PC-9 (cell line): Measurements from ENCODE around the gene CDR2L. TPM values are rescaled to one million over a fixed set of nuclear protein-coding genes. Genes with fewer than 3 reads are reported as not detected.
"Not testable (repeated sequence)": the region's sequence is repeated elsewhere in the genome, so short reads cannot be mapped to it uniquely, and the experiment has no call there.

ENCODE experiments used
- BruUV-seq: library from RNA; stranded (reverse); fragments of 400-500 nt; replicated peaks from 2 replicates; lab custom pipeline; 2021; lab: Mats Ljungman, UMichigan
- CTCF ChIA-PET: fragments of 300-600 bp; sonication (Branson Sonifier 250); formaldehyde crosslinking; loops from one replicate; lab custom pipeline; 2022; ENCODE audit warnings: antibody characterized with exemption; lab: Charles Lee
- POLR2A ChIA-PET: fragments of 300-600 bp; sonication (Branson Sonifier 250); formaldehyde crosslinking; loops from one replicate; lab custom pipeline; 2022; ENCODE audit warnings: antibody characterized with exemption; ENCODE audit not compliant: unreplicated experiment; lab: Charles Lee
- DNase-seq, 2 experiments: peaks; one replicate each; pipeline versions ENCODE4 v3.0.0 to v3.0.0-alpha.2; 2015 to 2022; ENCODE audit warnings: mixed read lengths in 1 of 2
- H2AFZ ChIP-seq: fragments of 200-600 bp; sonication (generic); 2 replicates; pipeline ENCODE4 v1.8.1; 2017; ENCODE audit warnings: antibody characterized with exemption
- H3F3A ChIP-seq: fragments of 200-600 bp; sonication (generic); 2 replicates; pipeline ENCODE4 v1.8.1; 2017; ENCODE audit warnings: antibody characterized with exemption, mild to moderate bottlenecking, low read depth; ENCODE audit not compliant: insufficient read depth
- H3K27ac ChIP-seq: fragments of 200-600 bp; sonication (generic); 2 replicates; pipeline ENCODE4 v1.6.1; 2016; ENCODE audit warnings: mixed run types
- H3K27me3 ChIP-seq: fragments of 200-600 bp; sonication (generic); 2 replicates; pipeline ENCODE4 v1.6.1; 2016; ENCODE audit warnings: low read depth, mixed run types; ENCODE audit not compliant: insufficient read depth
- H3K36me3 ChIP-seq: fragments of 200-600 bp; sonication (generic); 2 replicates; pipeline ENCODE4 v1.6.1; 2016; ENCODE audit warnings: low read depth, mixed run types
- H3K4me1 ChIP-seq: fragments of 200-600 bp; sonication (generic); replicated peaks from 2 replicates; pipeline ENCODE4 v1.6.1; 2016; ENCODE audit warnings: mixed run types; ENCODE audit not compliant: insufficient read depth
- H3K4me2 ChIP-seq: fragments of 200-600 bp; sonication (generic); 2 replicates; pipeline ENCODE4 v1.6.1; 2017; ENCODE audit warnings: mixed run types
- H3K4me3 ChIP-seq: fragments of 200-600 bp; sonication (generic); 2 replicates; pipeline ENCODE4 v1.6.1; 2016; ENCODE audit warnings: mixed run types
- H3K79me2 ChIP-seq: fragments of 200-600 bp; sonication (generic); 2 replicates; pipeline ENCODE4 v1.6.1; 2017; ENCODE audit warnings: low read depth, mixed run types
- H3K9me2 ChIP-seq: fragments of 200-600 bp; sonication (generic); 2 replicates; pipeline ENCODE4 v1.8.1; 2017; ENCODE audit warnings: mild to moderate bottlenecking; ENCODE audit not compliant: insufficient read depth
- H3K9me3 ChIP-seq: fragments of 200-600 bp; sonication (generic); 2 replicates; pipeline ENCODE4 v1.8.1; 2016; ENCODE audit warnings: low read depth; ENCODE audit not compliant: insufficient read depth
- H4K20me1 ChIP-seq: fragments of 200-600 bp; sonication (generic); 2 replicates; pipeline ENCODE4 v1.8.1; 2017; ENCODE audit not compliant: insufficient read depth
- EZH2 ChIP-seq: fragments of 200-600 bp; sonication (generic); IDR thresholded peaks from 2 replicates; pipeline ENCODE4 v1.8.0; 2017; ENCODE audit warnings: antibody characterized with exemption, low read depth
- intact Hi-C: fragments of 100-400 bp; cut with micrococcal nuclease; formaldehyde crosslinking; loops from one replicate; pipeline ENCODE4 v1.10.0; 2022; ENCODE audit not compliant: unreplicated experiment
- total RNA-seq: library from RNA; stranded (reverse); gene quantifications from 2 replicates; pipeline ENCODE4 v1.2.3, GENCODE V29; 2021
- TF ChIP-seq, protein P1 (sequence below): fragments of 200-600 bp; sonication (generic); conservative IDR thresholded peaks from 2 replicates; pipeline ENCODE4 v1.6.1; 2017; ENCODE audit warnings: mixed run types, antibody characterized with exemption, mild to moderate bottlenecking, moderate library complexity

The CDR2L gene
- total RNA-seq, 1 experiment from 2014 or later, result 15.1 TPM

DNA sequence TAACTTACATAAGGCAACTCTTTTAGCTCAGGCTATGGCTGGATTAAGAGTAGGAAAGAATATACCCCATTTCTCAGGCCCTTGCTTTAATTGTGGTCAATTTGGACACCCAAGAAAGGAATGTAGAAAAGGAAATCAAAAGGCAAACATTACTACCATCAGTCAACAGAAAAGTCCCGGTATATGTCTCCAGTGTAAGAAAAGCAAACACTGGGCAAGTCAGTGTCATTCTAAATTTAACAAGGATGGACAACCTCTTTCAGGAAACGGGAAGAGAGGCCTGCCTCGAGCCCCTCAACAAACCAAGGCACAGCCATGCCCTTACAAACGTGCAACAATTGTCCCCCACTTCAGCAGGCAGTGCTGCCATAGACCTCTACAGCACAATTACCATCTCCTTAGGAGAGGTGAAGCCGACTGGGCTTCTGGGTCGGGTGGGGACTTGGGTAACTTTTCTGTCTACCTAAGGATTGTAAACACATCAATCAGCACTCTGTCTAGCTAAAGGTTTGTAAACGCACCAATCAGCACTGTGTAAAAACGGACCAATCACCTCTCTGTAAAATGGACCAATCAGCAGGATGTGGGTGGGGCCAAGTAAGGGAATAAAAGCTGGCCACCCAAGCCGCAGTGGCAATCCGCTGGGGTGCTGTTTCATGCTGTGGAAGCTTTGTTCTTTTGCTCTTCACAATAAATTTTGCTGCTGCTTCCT lies 37.4 kb downstream of the CDR2L start:
- Histone ChIP-seq H3K4me2 (no peak overlapping the region), H3K9me3 (no peaks in the 10 kb centered on the region), H3K9me2 (no peaks in the 10 kb centered on the region), H3K36me3 (peaks cover 29% of the 10 kb centered on the region; the same call in 1 of the 2 replicates), H3F3A (peaks cover 31% of the 10 kb centered on the region), H3K27ac (no peak overlapping the region), H3K27me3 (no peaks in the 10 kb centered on the region), H3K4me3 (no peak overlapping the region), H2AFZ (no peak overlapping the region), H4K20me1 (no peaks in the 10 kb centered on the region), H3K4me1 (peaks cover 31% of the 10 kb centered on the region), H3K79me2 (no peaks in the 10 kb centered on the region)
- no peak for DNase-seq
- intact Hi-C loops, result no loop called here
- ChIA-PET POLR2A (no interaction called here), CTCF (no interaction called here)
- no TSS peak for BruUV-seq
- TF ChIP-seq, protein P1, sequence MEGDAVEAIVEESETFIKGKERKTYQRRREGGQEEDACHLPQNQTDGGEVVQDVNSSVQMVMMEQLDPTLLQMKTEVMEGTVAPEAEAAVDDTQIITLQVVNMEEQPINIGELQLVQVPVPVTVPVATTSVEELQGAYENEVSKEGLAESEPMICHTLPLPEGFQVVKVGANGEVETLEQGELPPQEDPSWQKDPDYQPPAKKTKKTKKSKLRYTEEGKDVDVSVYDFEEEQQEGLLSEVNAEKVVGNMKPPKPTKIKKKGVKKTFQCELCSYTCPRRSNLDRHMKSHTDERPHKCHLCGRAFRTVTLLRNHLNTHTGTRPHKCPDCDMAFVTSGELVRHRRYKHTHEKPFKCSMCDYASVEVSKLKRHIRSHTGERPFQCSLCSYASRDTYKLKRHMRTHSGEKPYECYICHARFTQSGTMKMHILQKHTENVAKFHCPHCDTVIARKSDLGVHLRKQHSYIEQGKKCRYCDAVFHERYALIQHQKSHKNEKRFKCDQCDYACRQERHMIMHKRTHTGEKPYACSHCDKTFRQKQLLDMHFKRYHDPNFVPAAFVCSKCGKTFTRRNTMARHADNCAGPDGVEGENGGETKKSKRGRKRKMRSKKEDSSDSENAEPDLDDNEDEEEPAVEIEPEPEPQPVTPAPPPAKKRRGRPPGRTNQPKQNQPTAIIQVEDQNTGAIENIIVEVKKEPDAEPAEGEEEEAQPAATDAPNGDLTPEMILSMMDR, result no peak
- no peak for TF ChIP-seq EZH2

DNA sequence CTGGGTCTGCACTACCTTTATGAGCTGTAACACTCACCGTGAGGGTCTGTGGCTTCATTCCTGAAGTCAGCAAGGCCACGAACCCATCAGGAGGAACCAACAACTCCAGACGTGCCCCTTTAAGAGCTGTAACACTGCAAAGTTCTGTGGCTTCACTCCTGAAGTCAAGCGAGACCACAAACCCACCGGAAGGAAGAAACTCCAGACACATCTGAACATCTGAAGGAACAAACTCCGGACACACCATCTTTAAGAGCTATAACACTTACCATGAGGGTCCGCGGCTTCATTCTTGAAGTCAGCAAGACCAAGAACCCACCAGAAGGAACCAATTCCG lies 37.9 kb downstream of the CDR2L start:
- BruUV-seq, POLR2A ChIA-PET: not testable (repeated sequence)

DNA sequence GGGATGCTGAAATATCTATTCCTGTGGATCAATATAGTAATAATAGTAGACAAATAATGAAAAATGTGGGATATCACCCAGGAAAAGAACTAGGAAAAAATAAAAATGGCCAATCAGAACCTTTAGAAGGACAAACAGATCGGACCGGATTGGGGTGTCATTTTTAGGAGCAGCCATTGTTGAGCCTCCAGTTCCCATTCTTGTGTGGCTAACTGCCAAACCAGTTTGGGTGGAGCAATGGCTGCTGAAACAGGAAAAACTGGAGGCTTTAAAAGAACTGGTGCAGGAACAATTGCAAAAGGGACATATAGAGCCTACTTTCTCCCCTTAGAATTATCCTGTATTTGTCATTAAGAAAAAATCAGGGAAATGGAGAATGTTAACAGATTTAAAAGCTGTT lies 39.2 kb downstream of the CDR2L start:
- H2AFZ ChIP-seq, H3K9me2 ChIP-seq, BruUV-seq, intact Hi-C loops, H4K20me1 ChIP-seq, H3K4me3 ChIP-seq, H3K27me3 ChIP-seq, CTCF ChIA-PET, H3K9me3 ChIP-seq, H3K79me2 ChIP-seq, H3K27ac ChIP-seq: not testable (repeated sequence)
- H3K36me3 ChIP-seq, result peaks cover 12% of the 10 kb centered on the region; the same call in 1 of the 2 replicates
- H3K4me2 ChIP-seq, result peak overlapping the region; percentile 42; the same call in 1 of the 2 replicates
- peaks cover 24% of the 10 kb centered on the region for H3K4me1 ChIP-seq
- peaks cover 27% of the 10 kb centered on the region for H3F3A ChIP-seq
- POLR2A ChIA-PET, result interaction anchor here (0.7 kb wide), 1 partner anchor 18 kb away, joined by 3 read pairs; no protein-coding TSS in a partner anchor
- peak in 1 of 2 experiments; percentile 49 for DNase-seq

More for the DNA sequence above, 37.9 kb downstream of the CDR2L start:
- intact Hi-C loops, H3K79me2 ChIP-seq, H3K9me3 ChIP-seq, CTCF ChIA-PET, H3K4me3 ChIP-seq, H3K9me2 ChIP-seq, H2AFZ ChIP-seq, H4K20me1 ChIP-seq, H3K27ac ChIP-seq, DNase-seq, H3K27me3 ChIP-seq, H3K4me2 ChIP-seq: not testable (repeated sequence)
- Histone ChIP-seq H3F3A (peaks cover 27% of the 10 kb centered on the region), H3K4me1 (peaks cover 27% of the 10 kb centered on the region), H3K36me3 (peaks cover 24% of the 10 kb centered on the region; the same call in 1 of the 2 replicates)

- DNase-seq, result no peak
- Histone ChIP-seq H3K36me3 (no peaks in the 10 kb centered on the region), H3K27ac (no peak overlapping the region), H3K79me2 (no peaks in the 10 kb centered on the region), H4K20me1 (no peaks in the 10 kb centered on the region), H3K9me3 (no peaks in the 10 kb centered on the region), H3K27me3 (no peaks in the 10 kb centered on the region), H3K4me2 (no peak overlapping the region), H3K9me2 (no peaks in the 10 kb centered on the region), H2AFZ (no peak overlapping the region), H3K4me1 (peaks cover 39% of the 10 kb centered on the region), H3K4me3 (no peak overlapping the region), H3F3A (peaks cover 40% of the 10 kb centered on the region)
- CTCF ChIA-PET, result no interaction called here
- no TSS peak for BruUV-seq
- no peak for TF ChIP-seq EZH2
- TF ChIP-seq, protein P1, result no peak
- intact Hi-C loops, result loop anchor here (10.0 kb wide), 1 partner anchor 175 kb away; the partner anchor contains the start of gene NUP85
- POLR2A ChIA-PET, result no interaction called here
These were observed 42.7 kb downstream of the CDR2L start for GRCh38 chr17:75030161-75030560.
